Choroid plexus epithelial cell (primary cell): ENCODE data around the gene VCP.

ENCODE experiments used
- DNase-seq: peaks from one replicate; pipeline ENCODE4 v3.0.0-alpha.2; 2010; ENCODE audit warnings: low read depth
- H3K4me3 ChIP-seq: 2 replicates; pipeline ENCODE4 v1.5.1; 2011; ENCODE audit warnings: low read depth, mild to moderate bottlenecking, control low read depth, low read length, moderate library complexity
- CTCF ChIP-seq: conservative IDR thresholded peaks from 2 replicates; pipeline ENCODE4 v1.5.1; 2011; ENCODE audit warnings: low read depth, mild to moderate bottlenecking, control low read depth, inconsistent platforms, low read length, moderate library complexity

Gene VCP

GRCh38 chr9:35074141-35074540 lies 1.7 kb upstream of the VCP start:
- no peak for TF ChIP-seq CTCF

GRCh38 chr9:35073279-35073612 lies 821 bp upstream of the VCP start:
- TF ChIP-seq CTCF = no peak
- no peak overlapping the region for H3K4me3 ChIP-seq
- DNase-seq = peak; percentile 19

More at GRCh38 chr9:35074141-35074540, 1.7 kb upstream of the VCP start:
- DNase-seq = no peak
- no peak overlapping the region for H3K4me3 ChIP-seq

GRCh38 chr9:35071814-35072460 lies 488 bp downstream of the VCP start:
- DNase-seq = peak; percentile 91
- TF ChIP-seq CTCF = peak; percentile 25
- H3K4me3 ChIP-seq = peak overlapping the region; percentile 100

- no peak for TF ChIP-seq CTCF
- H3K4me3 ChIP-seq = peak overlapping the region; percentile 100
- DNase-seq = peak; percentile 49
Observed at GRCh38 chr9:35070823-35071813, 1.3 kb downstream of the VCP start.

- H3K4me3 ChIP-seq = no peak overlapping the region
- no peak for TF ChIP-seq CTCF
Observed at GRCh38 chr9:35069020-35069419, 3.4 kb downstream of the VCP start.

GRCh38 chr9:35067056-35067455 lies 5.4 kb downstream of the VCP start:
- no peak overlapping the region for H3K4me3 ChIP-seq
- TF ChIP-seq CTCF = no peak
- DNase-seq = no peak

More at GRCh38 chr9:35069020-35069419, 3.4 kb downstream of the VCP start:
- DNase-seq = no peak
